SIG-M5 (cell line): ENCODE results near the gene SUN3.
"Not testable (repeated sequence)": the region's sequence is repeated elsewhere in the genome, so short reads cannot be mapped to it uniquely, and the experiment has no call there.

ENCODE experiments used
- DNase-seq: peaks from one replicate; lab custom pipeline; 2025; lab: John Stamatoyannopoulos, UW

The SUN3 gene

DNA sequence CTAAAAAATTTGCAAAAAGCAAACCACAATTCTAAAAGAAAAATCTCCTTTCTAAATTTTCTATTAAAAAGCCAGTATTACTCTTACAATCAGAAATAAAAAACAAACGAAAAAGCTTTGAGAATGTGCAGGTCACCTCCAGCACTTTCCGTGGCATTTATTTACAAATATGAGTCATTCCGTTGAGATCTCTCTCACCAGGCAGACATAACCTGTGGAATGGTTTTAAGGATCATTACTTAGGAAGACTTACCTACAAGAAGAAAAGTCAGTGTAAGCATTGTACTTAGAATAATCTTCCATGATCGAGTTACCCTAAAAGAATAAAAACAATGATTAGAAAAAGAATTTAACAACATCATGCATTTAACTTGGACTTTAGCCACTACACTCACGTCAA is 3.3 kb downstream of the SUN3 start:
- DNase-seq, result no peak

DNA sequence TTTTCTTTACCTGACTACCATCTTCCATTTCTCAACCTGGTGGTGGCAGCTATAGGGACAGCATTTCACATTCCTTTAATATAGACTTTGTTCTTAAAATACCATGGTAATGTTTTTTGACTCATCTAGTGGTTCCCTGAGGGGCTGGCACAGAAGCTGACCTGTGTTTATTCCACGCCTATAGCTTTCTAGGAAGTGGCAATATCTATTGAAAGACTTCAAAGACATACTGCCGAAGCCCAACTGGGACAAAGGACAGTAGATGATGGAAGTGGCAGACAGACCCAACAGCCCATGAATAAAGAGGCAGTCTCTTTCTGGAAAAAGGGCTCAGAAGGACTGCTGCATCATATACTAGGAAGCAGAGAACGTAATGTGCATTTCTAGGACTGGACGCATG is 11.2 kb downstream of the SUN3 start:
- DNase-seq, result no peak

DNA sequence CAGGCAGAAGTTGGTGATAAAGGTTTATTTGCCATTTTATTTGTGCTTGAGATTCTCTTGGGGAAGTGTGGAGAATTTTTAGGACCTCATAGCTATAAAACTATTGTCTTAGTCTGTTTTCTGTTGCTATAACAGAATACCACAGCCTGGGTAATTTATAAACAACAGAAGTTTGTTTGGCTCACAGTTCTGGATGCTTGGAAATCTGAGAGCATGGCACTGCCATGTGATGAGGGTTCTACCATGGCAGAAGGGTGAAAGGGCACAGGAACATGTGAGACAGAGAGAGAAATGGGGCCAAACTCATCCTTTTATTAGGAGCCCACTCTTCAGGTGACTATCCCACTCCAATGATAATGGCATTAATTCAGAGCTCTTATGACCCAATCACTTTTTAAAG is 12.3 kb downstream of the SUN3 start:
- DNase-seq, result no peak

DNA sequence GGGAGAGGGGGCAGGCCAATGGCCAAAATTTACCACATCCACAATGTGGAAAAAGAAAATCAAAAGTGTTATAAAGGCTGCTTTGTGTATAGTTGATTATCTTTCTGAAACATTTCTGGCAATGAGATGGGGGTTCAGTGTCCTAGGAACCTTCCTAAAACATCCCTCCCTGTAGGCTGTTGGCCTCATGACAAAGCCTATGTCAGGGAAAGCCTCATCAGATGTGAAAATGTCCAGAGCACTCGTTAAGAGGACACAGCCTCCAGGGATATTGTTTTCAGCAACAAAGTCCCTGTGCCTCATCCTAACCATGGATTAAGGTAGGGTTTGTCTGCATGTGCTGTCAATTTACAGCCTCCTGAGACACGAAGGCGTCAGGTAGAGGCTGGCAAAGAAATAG is 17.0 kb downstream of the SUN3 start:
- DNase-seq, result no peak

DNA sequence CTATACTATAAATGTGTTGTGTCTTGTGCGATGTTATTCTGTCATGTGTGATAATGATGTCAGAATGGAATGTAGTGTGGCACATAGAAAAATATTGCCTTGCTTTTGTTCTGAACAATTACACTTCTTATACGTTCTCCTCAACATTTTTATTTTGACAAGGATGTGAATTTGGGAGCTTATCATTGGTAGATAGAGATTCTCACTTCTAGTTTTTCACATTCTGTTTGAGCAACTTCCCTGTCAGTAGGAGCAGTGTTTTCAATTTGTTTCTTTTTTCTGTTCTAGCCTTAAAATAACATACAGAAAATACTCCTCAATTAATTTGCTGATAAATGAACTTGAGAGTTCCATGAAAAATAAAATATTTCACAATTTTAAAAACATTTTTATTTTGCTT is 17.6 kb downstream of the SUN3 start:
- DNase-seq, result no peak

DNA sequence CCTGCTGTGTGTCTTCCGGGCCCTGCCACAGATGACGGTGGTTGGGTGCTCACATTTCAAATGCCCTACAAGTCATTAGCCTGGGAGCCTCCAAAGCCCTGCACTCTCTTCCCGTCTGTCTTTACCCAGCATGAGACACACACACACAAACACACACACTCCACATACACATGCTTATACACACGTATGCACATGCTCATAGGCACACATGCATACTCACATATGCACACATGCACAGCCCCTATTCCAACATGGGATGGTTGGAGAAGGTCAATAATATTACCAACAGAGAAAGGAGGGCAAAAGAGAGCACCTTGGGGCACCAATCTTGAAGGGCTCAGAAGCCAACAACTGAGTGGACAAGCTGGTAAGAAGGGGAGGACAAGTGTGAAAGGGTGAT is 19.0 kb downstream of the SUN3 start:
- DNase-seq, result no peak

DNA sequence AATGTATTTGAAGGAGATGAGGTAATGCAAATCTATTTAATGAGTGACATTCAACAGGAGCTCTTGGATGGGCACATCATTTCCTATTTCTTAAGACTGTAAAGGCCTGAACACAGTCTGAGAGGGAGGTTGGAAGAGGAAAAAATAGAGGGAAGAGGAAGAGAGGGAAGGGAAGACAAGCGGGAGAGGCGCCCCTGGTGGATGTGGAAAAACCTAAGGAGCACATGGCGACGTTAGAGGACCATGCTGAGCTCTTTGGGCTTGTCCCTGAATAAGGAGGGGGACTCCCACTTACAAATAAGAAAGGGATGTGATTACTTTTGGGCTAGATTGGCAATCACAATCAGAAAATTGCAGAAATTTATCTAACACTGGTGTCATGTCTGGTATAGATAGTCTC is 19.6 kb downstream of the SUN3 start:
- DNase-seq, result no peak

DNA sequence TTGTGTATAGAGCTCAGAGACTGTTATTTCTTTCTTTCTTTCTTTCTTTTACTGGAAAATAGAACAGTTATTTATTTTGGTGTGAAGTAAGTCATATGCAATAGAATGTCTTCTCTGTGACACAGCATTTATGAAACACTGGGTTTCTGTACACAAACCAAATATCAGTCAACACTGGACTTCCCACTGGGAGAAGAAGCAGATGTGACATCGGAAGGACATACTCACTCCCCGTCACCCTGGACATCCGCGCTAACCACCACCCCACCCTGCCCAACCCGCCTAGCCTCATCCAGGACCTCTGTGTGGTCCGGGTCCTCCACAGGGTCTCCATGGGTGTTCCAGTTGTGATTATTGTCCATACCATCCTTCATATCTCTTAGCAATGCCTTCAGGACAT is 22.0 kb downstream of the SUN3 start:
- DNase-seq, result no peak

DNA sequence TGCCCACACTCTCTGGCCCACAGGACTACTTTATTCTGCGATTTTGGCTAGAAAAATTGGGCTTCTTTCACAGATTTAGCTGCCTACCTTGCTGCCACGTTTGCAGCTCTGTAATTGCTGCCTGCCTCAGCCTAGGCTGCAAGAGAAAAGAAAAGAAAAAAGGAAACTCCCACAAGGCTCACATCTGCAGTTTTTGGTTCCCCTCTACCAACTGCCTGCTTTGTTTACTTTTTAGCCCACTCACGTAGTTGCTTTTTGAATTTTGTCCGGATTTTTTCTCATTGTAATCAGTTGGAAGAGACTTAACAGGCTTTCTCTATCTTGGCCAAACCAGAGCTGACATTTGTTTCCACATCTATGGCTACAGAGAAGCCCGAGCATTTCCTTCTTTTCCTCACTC is 24.3 kb downstream of the SUN3 start:
- DNase-seq, result no peak

DNA sequence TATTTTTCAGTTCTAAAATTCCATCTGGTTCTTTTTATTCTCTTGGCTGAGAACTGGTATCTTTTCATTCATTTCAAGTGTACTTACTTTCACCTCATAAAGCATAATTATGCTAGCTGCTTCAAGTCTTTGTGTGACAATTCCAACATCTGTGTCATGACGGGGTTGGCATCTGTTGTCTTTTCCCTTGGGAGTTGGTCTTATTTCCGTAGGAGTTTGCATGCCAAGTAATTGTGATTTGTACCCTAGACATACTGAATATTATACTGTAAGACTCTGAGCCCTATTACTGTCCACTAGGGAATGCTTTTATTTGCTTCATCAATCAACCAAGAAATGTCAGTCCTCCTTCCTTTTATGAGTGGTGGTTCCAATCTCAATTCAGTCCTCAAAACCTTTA is 24.9 kb downstream of the SUN3 start:
- DNase-seq, result no peak

DNA sequence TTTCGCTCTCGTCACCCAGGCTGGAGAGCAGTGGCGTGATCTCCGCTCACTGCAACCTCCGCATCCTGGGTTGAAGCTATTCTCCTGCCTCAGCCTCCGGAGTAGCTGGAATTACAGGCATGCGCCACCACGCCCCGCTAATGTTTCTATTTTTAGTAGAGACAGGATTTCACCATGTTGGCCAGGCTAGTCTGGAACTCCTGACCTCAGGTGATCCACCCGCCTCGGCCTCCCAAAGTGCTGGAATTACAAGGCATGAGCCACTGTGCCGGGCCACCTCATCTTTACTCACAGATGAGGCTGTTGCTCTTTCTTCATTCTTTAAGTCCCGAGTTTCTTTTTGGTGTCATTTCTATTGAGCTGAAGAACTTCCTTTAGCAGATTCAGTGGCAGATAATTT is 28.7 kb downstream of the SUN3 start:
- not testable (repeated sequence) for DNase-seq

DNA sequence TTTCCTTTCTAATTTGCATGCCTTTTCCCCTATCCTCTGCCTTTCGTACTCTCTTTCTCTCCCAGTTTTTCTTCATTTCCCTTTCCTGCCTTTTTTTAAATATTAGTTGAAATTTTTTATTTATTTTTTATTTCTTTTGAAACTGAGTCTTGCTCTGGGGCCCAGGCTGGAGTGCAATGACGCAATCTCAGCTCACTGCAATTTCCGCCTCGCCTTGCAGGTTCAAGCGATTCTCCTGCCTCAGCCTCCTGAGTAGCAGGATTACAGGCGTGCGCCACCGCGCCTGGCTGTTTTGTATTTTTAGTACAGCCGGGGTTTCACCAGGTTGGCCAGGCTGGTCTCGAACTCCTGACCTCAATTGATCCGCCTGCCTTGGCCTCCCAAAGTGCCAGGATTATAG is 29.5 kb downstream of the SUN3 start:
- no peak for DNase-seq

DNA sequence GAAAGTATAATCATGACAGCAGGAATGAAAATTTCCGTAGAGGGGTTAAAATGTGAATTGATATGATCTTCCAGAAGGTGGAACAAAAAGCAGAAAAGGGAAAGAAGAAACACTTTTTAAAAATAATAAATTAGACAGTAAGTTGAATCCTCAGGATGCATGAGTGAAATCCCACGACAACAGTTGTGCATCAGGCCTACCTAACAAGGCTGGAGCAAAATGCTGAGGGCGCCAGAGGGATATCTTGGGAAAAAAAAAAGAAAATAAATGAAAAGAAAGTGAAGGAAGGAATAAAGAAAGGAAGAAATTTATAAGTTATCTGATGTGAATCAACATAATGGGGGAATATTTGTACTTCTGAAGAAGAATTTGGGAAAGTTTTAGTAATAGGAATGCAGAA is 36.5 kb downstream of the SUN3 start:
- DNase-seq, result no peak

DNA sequence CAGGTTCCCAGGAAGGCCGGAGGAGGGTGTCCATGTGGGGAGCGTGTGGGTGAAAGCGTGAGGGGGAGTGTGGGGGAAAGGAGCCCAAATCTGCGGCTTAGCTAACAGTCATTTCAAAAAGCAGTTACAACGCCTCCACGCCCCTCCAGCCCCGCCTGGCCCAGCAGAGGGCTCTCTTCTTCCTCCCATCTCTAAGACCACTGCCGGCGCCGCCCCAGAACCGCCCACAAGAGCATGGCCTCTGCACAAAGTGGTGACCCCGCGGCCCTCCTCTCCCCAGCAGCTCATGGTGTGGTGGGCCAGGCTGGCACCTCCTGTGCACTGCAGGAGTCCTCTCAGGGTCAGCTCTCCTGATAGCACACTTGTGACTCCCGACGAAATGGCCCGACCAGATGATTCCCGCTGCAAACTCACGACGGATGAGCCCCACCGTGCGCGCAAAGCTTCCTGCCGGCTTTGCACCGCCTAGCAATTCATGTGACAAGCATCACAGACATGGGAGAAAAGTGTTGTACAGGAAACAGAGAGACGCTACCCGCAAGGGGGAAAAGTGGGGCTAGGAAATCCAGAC is 37.1 kb downstream of the SUN3 start:
- no peak for DNase-seq

DNA sequence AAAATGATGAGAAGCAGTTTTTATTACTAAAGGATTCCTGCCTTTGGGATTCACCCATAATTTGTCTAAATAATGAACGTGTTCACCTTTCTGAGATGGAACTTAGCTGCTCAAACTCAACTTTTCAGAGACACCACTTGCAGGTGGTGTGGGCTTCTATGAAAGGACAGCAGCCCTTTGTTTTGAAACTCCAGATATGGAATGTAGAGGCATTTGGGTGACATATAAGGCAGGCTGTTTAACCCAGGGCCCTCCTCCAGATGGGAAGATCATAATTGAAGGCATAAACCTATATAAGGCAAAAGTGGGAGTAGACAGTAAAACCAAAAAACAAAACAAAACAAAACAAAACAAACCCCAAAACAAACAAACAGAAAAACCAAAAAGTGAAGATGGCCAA is 37.6 kb downstream of the SUN3 start:
- DNase-seq, result no peak

DNA sequence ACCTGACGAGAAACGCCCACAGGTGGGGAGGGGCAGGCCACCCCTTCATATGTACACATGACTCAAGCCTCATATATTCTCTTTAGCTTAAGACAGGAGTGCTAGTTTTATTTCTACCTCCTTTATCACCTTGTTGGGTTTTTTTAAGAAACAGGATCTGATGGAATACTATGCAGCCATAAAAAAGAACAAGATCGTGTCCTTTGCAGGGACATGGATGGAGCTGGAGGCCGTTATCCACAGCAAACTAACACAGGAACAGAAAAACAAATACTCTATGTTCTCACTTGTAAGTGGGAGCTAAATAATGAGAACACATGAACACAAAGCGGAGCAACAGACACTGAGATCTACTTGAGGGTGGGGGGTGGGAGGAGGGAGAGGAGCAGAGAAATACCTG is 38.3 kb downstream of the SUN3 start:
- DNase-seq, result no peak

DNA sequence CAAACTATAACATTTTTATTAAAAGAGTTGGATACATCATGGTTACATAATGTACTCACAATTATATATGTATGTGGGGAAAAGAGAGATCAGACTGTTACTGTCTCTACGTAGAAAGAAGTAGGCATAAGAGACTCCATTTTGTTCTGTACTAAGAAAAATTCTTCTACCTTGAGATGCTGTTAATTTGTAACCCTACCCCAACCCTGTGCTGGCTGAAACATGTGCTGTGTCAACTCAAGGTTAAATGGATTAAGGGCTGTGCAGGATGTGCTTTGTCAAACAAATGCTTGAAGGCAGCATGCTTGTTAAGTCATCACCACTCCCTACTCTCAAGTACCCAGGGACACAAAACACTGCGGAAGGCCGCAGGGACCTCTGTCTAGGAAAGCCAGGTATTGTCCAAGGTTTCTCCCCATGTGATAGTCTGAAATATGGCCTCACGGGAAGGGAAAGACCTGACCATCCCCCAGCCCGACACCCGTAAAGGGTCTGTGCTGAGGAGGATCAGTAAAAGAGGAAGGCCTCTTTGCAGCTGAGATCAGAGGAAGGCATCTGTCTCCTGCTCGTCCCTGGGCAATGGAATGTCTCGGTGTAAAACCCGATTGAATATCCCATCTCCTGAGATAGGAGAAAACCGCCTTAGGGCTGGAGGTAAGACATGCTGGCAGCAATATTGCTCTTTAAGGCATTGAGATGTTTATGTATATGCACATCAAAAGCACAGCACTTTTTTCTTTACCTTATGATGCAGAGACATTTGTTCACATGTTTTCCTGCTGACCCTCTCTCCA is 39.1 kb downstream of the SUN3 start:
- not testable (repeated sequence) for DNase-seq

DNA sequence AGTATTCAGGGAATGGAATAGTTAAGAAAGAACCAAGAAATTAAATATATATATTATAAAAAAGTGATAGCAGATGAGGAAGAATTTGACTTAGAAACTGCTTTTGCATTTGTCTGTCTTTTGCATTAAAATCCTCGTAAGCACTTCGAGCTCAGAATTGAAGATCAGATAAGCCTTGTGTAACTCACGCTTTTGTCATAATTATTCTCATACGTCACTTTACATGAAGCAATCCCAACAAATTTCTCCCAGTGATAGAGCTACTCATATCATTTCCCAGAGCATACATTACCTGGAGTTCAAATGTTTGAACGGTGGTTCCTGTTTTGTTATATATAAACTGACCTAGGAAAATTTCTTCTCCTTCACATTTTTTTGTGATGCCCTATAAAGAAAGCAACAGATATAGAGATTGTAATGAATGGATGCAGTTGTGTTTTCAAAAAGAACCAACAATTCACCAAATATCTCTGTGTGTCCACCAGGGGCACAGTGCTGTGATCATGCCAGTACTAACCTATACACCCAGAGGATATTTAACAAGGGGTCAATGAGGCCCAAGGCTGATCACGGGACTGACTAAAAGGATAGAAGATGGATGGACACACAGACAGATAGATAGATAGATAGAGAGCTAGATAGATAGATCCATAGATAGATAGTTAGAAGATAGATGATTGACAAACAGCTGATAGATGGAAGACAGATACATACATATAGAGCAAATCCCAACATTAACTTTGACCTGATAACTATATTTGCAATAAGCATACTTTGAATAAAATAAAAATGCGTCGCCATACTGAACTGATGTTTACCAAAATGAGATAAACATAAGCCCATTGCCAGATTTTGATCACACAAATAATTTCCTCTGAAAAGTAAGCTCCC is 40.2 kb downstream of the SUN3 start:
- DNase-seq, result no peak

DNA sequence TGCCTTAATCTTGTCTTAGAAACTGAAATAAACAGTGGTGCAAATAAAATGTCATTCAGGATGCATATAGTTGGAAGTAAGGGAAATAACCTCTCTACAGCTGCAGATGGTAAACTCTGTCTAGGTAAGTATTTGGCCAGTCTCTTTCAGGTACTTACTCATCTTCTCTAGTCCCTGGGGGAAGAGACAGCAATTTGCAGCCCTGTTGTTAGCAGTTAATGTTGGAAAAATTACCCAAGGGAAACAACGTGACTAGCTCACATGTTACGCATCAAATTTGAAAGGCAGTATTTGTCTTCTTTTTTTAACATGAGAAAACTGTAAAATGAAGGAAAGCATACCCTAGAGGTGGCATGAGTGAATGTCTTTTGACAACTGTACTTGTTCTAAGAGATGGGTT is 46.3 kb downstream of the SUN3 start:
- DNase-seq, result no peak

DNA sequence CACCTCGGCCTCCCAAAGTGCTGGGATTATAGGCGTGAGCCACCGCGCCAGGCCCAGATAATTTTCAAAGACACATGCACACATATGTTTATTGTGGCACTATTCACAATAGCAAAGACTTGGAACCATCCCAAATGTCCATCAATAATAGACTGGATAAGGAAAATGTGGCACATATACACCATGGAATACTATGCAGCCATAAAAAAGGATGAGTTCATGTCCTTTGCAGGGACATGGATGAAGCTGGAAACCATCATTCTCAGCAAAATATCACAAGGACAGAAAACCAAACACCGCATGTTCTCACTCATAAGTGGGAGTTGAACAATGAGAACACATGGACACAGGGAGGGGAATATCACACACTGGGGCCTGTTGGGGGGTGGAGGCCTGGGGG is 48.3 kb downstream of the SUN3 start:
- not testable (repeated sequence) for DNase-seq

DNA sequence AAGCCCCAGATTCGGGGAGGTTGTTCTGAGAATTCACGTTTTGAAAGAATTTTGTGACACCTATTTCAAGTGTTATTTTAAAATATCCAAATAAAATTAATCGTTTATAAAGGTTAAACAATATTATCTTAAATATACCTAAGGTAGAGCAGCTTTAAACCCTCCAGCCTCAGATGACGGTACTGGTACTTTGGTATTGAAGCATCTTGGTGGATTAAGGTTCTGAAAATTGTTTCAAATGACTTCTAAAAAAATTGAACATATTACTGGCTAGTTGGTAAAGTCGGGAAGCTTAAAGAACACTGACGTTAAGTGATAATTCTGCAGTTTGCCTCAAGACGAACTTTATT is 49.1 kb downstream of the SUN3 start:
- DNase-seq, result no peak

DNA sequence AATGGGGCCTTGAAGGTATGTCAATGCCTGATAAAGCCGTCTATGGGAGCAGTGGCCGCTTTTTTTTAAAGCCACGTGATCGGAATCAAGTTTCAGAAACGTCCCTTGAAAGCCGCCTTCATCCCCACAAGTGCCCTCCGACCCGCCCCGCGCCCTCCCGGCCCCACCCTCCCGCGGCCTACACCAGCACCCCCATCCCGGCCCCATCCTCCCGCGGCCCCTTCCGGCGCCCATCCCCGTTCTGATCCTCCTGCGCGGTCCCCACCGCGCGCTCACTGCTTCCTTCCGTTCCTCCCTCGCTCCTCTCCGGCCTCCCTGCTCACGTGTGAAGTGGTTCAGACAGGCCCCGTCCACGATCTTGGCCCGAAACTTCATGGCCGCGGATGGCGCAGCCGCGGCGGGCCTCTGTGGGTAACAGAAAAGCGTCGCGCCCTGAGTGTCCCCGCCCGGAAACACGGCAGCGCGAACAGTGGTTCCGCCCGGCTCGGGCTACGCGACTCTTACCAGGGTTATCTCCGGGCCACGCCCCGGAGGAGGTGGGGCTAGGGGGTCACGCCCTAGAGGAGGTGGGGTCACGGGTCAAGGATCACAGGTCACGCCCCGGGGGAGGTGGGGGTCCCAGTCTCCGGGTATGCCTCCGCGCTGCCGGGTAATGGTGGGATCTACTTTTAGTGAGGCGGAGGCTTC is 49.6 kb downstream of the SUN3 start, which contains the start of gene HUS1:
HUS1 (minus strand) TSS at position 471 of the 687 bp plus-strand sequence; CDS start at position 375, 96 bp downstream.
- peak; percentile 15 for DNase-seq

DNA sequence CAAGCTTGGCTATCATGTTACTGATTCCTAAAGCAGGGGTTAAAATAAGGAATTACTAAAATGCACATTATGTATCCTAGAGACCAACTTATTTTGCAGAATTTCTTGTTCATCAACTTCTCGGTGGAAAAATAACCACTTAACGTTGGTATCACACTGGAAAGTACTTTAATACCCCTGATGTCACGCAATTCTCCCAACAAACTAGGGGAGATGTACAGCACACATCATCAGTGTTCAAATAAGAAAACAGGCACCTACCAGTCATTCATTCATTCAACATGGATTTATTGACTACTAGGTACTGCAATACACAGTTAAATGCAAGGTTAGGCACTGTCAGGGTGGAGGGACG is 50.1 kb downstream of the SUN3 start:
- no peak for DNase-seq
